Measurements from ENCODE around the gene SCN2B.

DNA sequence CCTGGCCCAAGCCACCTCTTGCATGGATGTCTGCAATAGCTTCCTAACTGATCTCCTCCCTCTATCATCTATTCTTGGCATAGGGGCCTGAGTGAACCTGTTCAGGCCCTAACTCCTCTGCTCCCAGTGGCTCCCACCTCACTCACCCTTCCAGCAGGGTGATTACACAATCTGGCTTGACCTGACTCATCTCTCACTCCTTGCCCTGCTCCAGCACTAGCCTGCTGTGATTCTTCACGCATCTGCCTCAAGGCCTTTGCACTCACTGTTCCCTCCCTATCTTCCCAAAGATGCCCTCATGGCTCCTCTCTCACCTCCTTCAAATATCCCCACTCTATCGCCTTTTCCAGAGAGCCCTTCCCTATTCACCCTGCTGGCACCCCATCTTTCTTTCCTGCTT, 34.4 kb downstream of the SCN2B start:
- TF ChIP-seq, protein P1, sequence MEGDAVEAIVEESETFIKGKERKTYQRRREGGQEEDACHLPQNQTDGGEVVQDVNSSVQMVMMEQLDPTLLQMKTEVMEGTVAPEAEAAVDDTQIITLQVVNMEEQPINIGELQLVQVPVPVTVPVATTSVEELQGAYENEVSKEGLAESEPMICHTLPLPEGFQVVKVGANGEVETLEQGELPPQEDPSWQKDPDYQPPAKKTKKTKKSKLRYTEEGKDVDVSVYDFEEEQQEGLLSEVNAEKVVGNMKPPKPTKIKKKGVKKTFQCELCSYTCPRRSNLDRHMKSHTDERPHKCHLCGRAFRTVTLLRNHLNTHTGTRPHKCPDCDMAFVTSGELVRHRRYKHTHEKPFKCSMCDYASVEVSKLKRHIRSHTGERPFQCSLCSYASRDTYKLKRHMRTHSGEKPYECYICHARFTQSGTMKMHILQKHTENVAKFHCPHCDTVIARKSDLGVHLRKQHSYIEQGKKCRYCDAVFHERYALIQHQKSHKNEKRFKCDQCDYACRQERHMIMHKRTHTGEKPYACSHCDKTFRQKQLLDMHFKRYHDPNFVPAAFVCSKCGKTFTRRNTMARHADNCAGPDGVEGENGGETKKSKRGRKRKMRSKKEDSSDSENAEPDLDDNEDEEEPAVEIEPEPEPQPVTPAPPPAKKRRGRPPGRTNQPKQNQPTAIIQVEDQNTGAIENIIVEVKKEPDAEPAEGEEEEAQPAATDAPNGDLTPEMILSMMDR (IDR thresholded peaks at IDR 0.05): no peak
- no peak for TF ChIP-seq ZFX (IDR thresholded peaks at IDR 0.05; ENCODE audit: borderline replicate concordance)

Data from 22Rv1 (cell line).